IPS-20b (cell line): ENCODE data around the gene PMPCA.

Experiments
- H3K27ac ChIP-seq: one replicate; pipeline ENCODE4 v1.5.1; 2013; ENCODE audit warnings: low read length
- H3K27me3 ChIP-seq: 2 replicates; pipeline ENCODE4 v1.6.1; 2013; ENCODE audit warnings: mild to moderate bottlenecking, low read length, inconsistent platforms; ENCODE audit not compliant: insufficient read depth
- H3K36me3 ChIP-seq: 2 replicates; pipeline ENCODE4 v1.6.1; 2013; ENCODE audit warnings: low read depth, mild to moderate bottlenecking, inconsistent platforms, low read length, moderate library complexity; ENCODE audit not compliant: insufficient read depth
- H3K4me1 ChIP-seq: 2 replicates; pipeline ENCODE4 v1.6.1; 2013; ENCODE audit warnings: mild to moderate bottlenecking, control low read depth, inconsistent platforms, low read length, moderate library complexity; ENCODE audit not compliant: insufficient read depth
- H3K4me3 ChIP-seq: 2 replicates; pipeline ENCODE4 v1.5.1; 2013; ENCODE audit warnings: mild to moderate bottlenecking, low read length, inconsistent platforms
- H3K9ac ChIP-seq: 2 replicates; pipeline ENCODE4 v1.6.1; 2013; ENCODE audit warnings: low read depth, mild to moderate bottlenecking, inconsistent platforms, low read length, moderate library complexity
- H3K9me3 ChIP-seq: 2 replicates; pipeline ENCODE4 v1.6.1; 2013; ENCODE audit warnings: mild to moderate bottlenecking, low read depth, low read length, inconsistent platforms; ENCODE audit not compliant: insufficient read depth

The PMPCA gene

GRCh38 chr9:136389396-136389795 is 21.1 kb upstream of the PMPCA start:
- no peak overlapping the region for H3K9ac ChIP-seq
- H3K9me3 ChIP-seq, result no peaks in the 10 kb centered on the region
- H3K4me1 ChIP-seq, result no peaks in the 10 kb centered on the region
- no peak overlapping the region for H3K4me3 ChIP-seq
- no peaks in the 10 kb centered on the region for H3K27me3 ChIP-seq
- no peak overlapping the region for H3K27ac ChIP-seq
- peaks cover 89% of the 10 kb centered on the region for H3K36me3 ChIP-seq

- Histone ChIP-seq H3K4me1 (no peaks in the 10 kb centered on the region), H3K4me3 (no peak overlapping the region), H3K9ac (no peak overlapping the region), H3K27me3 (no peaks in the 10 kb centered on the region), H3K36me3 (peaks cover 93% of the 10 kb centered on the region), H3K27ac (no peak overlapping the region), H3K9me3 (no peaks in the 10 kb centered on the region)
These were observed 18.5 kb upstream of the PMPCA start for GRCh38 chr9:136391737-136392537.

GRCh38 chr9:136392538-136393449 is 17.7 kb upstream of the PMPCA start:
- Histone ChIP-seq H3K9ac (no peak overlapping the region), H3K36me3 (peaks cover 91% of the 10 kb centered on the region), H3K27me3 (no peaks in the 10 kb centered on the region), H3K27ac (no peak overlapping the region), H3K9me3 (no peaks in the 10 kb centered on the region), H3K4me1 (no peaks in the 10 kb centered on the region), H3K4me3 (no peak overlapping the region)

GRCh38 chr9:136393531-136393930 is 16.9 kb upstream of the PMPCA start:
- Histone ChIP-seq H3K36me3 (peaks cover 91% of the 10 kb centered on the region), H3K4me3 (no peak overlapping the region), H3K9ac (no peak overlapping the region), H3K4me1 (0 out of 2 replicates have a peak, but pooled peaks cover under 1% of the 10 kb centered on the region), H3K27ac (no peak overlapping the region), H3K27me3 (no peaks in the 10 kb centered on the region), H3K9me3 (no peaks in the 10 kb centered on the region)

GRCh38 chr9:136394312-136395019 is 16.0 kb upstream of the PMPCA start:
- 0 out of 2 replicates have a peak, but pooled peaks cover 4% of the 10 kb centered on the region for H3K4me1 ChIP-seq
- no peak overlapping the region for H3K4me3 ChIP-seq
- no peak overlapping the region for H3K9ac ChIP-seq
- no peak overlapping the region for H3K27ac ChIP-seq
- H3K9me3 ChIP-seq, result no peaks in the 10 kb centered on the region
- H3K36me3 ChIP-seq, result peaks cover 84% of the 10 kb centered on the region
- H3K27me3 ChIP-seq, result no peaks in the 10 kb centered on the region

- no peaks in the 10 kb centered on the region for H3K27me3 ChIP-seq
- no peaks in the 10 kb centered on the region for H3K9me3 ChIP-seq
- 0 out of 2 replicates have a peak, but pooled peaks cover 4% of the 10 kb centered on the region for H3K4me1 ChIP-seq
- no peak overlapping the region for H3K27ac ChIP-seq
- peaks cover 78% of the 10 kb centered on the region for H3K36me3 ChIP-seq
- no peak overlapping the region for H3K9ac ChIP-seq
- no peak overlapping the region for H3K4me3 ChIP-seq
These were observed 15.5 kb upstream of the PMPCA start for GRCh38 chr9:136395020-136395340.

GRCh38 chr9:136395345-136396218 is 14.9 kb upstream of the PMPCA start:
- no peaks in the 10 kb centered on the region for H3K27me3 ChIP-seq
- H3K4me3 ChIP-seq, result no peak overlapping the region
- H3K9ac ChIP-seq, result no peak overlapping the region
- no peaks in the 10 kb centered on the region for H3K9me3 ChIP-seq
- peaks cover 77% of the 10 kb centered on the region for H3K36me3 ChIP-seq
- no peak overlapping the region for H3K27ac ChIP-seq
- 0 out of 2 replicates have a peak, but pooled peaks cover 4% of the 10 kb centered on the region for H3K4me1 ChIP-seq

GRCh38 chr9:136396219-136396515 is 14.3 kb upstream of the PMPCA start:
- H3K36me3 ChIP-seq, result peaks cover 73% of the 10 kb centered on the region
- no peaks in the 10 kb centered on the region for H3K27me3 ChIP-seq
- no peak overlapping the region for H3K9ac ChIP-seq
- H3K4me3 ChIP-seq, result no peak overlapping the region
- H3K4me1 ChIP-seq, result 0 out of 2 replicates have a peak, but pooled peaks cover 4% of the 10 kb centered on the region
- no peak overlapping the region for H3K27ac ChIP-seq
- H3K9me3 ChIP-seq, result no peaks in the 10 kb centered on the region

GRCh38 chr9:136397643-136398042 is 12.8 kb upstream of the PMPCA start:
- no peak overlapping the region for H3K27ac ChIP-seq
- H3K4me3 ChIP-seq, result no peak overlapping the region
- H3K9ac ChIP-seq, result no peak overlapping the region
- no peaks in the 10 kb centered on the region for H3K9me3 ChIP-seq
- H3K36me3 ChIP-seq, result peaks cover 73% of the 10 kb centered on the region
- 0 out of 2 replicates have a peak, but pooled peaks cover 4% of the 10 kb centered on the region for H3K4me1 ChIP-seq
- no peaks in the 10 kb centered on the region for H3K27me3 ChIP-seq

- peak overlapping the region; percentile 85 for H3K9ac ChIP-seq
- peaks cover 69% of the 10 kb centered on the region for H3K36me3 ChIP-seq
- 0 out of 2 replicates have a peak overlapping the region, but pooled peaks have one; percentile 92 for H3K4me3 ChIP-seq
These were observed 12.2 kb upstream of the PMPCA start for GRCh38 chr9:136398286-136398685.

More at GRCh38 chr9:136398286-136398685, 12.2 kb upstream of the PMPCA start:
- no peaks in the 10 kb centered on the region for H3K27me3 ChIP-seq
- H3K4me1 ChIP-seq, result 0 out of 2 replicates have a peak, but pooled peaks cover 4% of the 10 kb centered on the region
- H3K27ac ChIP-seq, result no peak overlapping the region
- H3K9me3 ChIP-seq, result no peaks in the 10 kb centered on the region
